Hematopoietic multipotent progenitor cell treated with erythropoietin and hydrocortisone succinate and interleukin-3 and kit ligand, for 4 days (in vitro differentiated cells): ENCODE results near the gene TVP23B.
"Not testable (repeated sequence)": the region's sequence is repeated elsewhere in the genome, so short reads cannot be mapped to it uniquely, and the experiment has no call there.

Experiments used
- DNase-seq: peaks from one replicate; pipeline ENCODE4 v3.0.0-alpha.2; 2015

The TVP23B gene

GRCh38 chr17:18794841-18795240 lies 13.9 kb downstream of the TVP23B start:
- DNase-seq = not testable (repeated sequence)

GRCh38 chr17:18796887-18797286 lies 15.9 kb downstream of the TVP23B start:
- not testable (repeated sequence) for DNase-seq

GRCh38 chr17:18803458-18804245 lies 22.7 kb downstream of the TVP23B start:
- DNase-seq = not testable (repeated sequence)

- DNase-seq = peak; percentile 24
Measured at GRCh38 chr17:18815924-18816323, 34.9 kb downstream of the TVP23B start.

DNA sequence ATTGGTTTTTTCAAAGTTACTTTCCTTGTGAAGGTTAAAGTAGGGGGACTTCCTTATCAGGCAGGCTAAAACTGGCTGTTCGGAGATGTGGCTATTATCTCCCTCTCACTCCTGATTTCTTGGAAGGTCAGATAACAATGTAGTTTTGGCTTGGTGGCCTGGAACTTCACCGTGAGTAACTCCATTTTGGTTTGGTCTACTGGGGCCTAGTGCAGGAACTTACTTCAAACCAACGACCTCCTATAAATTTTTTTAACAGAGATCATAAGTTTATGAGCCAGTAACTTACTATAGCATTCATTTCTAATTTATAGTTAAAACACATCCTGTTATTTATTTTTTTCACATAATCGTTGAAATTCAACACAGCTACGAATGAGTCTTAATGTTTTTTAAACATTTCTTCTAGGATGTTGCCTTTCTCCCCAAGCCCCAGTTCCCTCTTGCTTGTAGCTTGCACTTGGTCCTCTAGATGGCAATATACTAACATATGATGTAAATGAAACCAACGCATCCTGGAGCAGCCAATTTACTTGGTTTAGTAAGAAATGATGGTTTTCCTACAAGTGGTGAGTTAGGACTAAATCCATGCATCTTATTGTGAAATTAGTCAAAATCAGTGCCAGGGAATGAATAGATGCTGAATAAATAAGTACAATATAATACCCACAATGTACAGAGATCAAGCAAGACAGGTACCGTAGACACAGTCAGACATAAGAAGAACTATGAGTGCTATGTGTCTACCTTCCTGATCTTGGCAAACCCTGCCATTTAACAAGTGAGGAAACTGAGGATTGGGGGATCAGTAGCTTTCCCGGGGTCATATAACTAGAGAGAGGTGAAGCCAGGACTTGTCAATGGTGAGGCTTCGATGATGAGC lies 35.7 kb downstream of the TVP23B start:
- DNase-seq = peak; percentile 88

- not testable (repeated sequence) for DNase-seq
Measured at GRCh38 chr17:18821430-18821829, 40.4 kb downstream of the TVP23B start.

DNA sequence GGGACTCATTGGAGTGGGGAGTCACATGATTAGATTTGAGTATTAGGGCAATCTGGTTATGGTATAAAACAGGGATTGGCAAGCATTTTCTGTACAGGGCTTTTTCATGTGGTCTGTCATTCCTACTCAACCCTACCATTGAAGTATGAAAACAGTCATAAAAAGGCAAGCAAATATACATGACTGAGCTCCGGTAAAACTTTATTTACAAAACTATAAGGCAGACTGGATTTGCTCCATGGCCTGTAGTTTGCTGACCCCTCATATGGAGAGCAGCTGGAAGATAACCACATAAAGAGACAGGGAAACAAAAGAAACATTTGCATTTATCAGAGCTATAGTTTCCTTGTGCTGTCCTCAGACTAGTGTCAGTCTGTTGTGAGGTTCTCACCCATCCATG lies 46.6 kb downstream of the TVP23B start:
- not testable (repeated sequence) for DNase-seq

GRCh38 chr17:18848501-18848900 lies 67.5 kb downstream of the TVP23B start:
- no peak for DNase-seq

- DNase-seq = no peak
Measured at GRCh38 chr17:18850679-18851078, 69.7 kb downstream of the TVP23B start.

DNA sequence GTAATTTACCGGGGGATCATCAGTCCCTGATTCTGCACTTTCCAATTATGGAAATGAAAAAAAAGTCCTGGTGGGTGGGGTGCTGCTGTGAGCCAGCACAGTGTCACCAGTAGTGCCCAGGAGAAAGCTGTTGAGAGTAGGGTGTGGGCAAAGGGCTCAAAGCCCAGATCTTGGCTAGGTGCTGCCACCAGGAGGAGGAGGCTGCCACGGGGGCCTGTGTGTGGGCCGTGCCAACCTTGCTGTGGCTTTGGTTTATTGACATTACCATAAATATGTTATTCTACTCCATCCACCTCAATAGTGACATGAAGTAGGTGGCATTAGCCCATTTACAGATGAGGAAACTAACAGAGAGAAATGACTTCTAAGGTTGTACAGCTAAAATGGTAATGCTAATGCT lies 70.2 kb downstream of the TVP23B start:
- DNase-seq = peak; percentile 31

GRCh38 chr17:18854956-18855355 lies 74.0 kb downstream of the TVP23B start:
- DNase-seq = no peak

DNA sequence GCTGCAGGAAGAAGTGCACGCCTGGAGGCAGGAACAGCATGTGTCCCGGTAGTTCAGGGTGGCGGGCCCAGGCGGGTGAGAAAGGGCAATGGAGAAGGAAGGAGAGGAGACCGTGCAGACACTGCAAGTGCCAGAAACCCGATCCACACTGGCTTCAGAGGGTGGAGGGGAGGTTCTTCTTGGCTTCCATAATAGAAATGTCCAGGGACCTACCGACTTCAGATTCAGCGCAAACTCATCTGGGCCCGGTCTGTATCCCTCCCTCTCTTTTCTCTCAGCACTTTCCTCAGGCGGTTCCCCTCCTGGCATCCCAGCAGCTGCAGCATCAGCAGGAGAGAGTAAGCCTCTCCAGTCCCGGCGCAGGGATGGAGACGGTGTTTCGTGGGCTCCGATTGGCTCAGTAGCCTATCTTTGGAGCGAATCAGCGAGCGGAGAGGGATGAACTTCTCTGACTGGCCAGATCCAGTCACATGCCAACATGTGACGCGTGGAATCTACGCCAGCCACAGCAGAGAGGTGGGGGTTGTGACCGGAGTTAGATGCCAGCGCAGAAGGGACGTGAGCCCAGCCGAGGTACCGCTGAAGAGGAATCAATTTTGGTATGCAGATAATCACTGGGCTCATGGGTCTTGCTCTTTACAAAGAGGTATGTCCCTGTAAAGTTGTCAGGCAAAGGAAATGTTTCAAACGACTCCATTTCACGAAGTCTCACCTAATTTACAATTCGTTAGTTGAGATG lies 75.0 kb downstream of the TVP23B start:
- DNase-seq = peak; percentile 97
